Neural progenitor cell (in vitro differentiated cells): ENCODE results near the gene DSE.

Experiments
- CTCF ChIP-seq: fragments of 200-600 bp; sonication (generic); IDR thresholded peaks from 2 replicates; pipeline ENCODE4 v1.5.1; 2017; ENCODE audit warnings: antibody characterized with exemption, mild to moderate bottlenecking
- EZH2 ChIP-seq: fragments of 200-600 bp; sonication (generic); IDR thresholded peaks from 2 replicates; pipeline ENCODE4 v1.6.1; 2017; ENCODE audit warnings: antibody characterized with exemption, mild to moderate bottlenecking, moderate library complexity
- EZH2phosphoT487 ChIP-seq: fragments of 200-600 bp; sonication (generic); IDR thresholded peaks from 2 replicates; pipeline ENCODE4 v1.6.1; 2017; ENCODE audit warnings: antibody characterized with exemption

DNA sequence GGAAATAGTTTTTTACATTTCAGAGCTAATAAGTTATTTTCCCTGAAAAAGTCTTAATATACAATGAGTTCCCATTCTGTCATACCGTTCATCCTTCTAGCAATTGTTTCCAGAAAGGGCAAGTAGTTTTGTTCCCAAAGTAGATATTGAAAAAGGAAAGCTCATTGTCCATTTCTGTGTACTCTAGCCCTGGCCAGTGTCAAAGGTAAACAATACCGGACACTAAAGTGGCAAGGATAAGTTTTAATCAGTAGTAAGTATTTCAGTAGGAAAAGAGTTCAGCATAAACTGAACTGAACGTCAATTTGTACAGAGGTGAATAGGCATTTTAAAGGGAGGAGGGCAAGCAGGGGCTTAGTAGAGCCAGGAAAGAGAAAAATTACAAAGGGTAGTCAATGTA lies 46.9 kb downstream of the DSE start:
- no peak for TF ChIP-seq CTCF
- TF ChIP-seq EZH2phosphoT487 = no peak
- no peak for TF ChIP-seq EZH2
